SK-N-SH (cell line): ENCODE measurements around the gene SMYD2. TPM values are rescaled to one million over a fixed set of nuclear protein-coding genes. Genes with fewer than 3 reads are reported as not detected.

Experiments
- CTCF ChIA-PET: fragments of 300-600, 350-600 bp; formaldehyde crosslinking; extraction: SDS; loops from one replicate; lab custom pipeline; 2021; lab: Yijun Ruan, JAX
- POLR2A ChIA-PET: fragments of 350-600 bp; sonication (Branson Sonifier 250); formaldehyde crosslinking; extraction: SDS; loops from one replicate; lab custom pipeline; 2020; ENCODE audit warnings: antibody characterized with exemption, inconsistent platforms; lab: Yijun Ruan, JAX
- DNase-seq: peaks from one replicate; pipeline ENCODE4 v3.0.0; 2012
- H2AFZ ChIP-seq: fragments of 200-600 bp; sonication (generic); 2 replicates; pipeline ENCODE4 v1.8.1; 2016; ENCODE audit warnings: antibody characterized with exemption, mild to moderate bottlenecking, low read depth
- H3F3A ChIP-seq: fragments of 200-600 bp; sonication (generic); replicated peaks from 2 replicates; pipeline ENCODE3; 2016; ENCODE audit warnings: antibody characterized with exemption, mild to moderate bottlenecking; ENCODE audit not compliant: insufficient read depth
- H3K27ac ChIP-seq, 2 experiments: fragments of 200-500 bp in 1 of 2; fragments of 200-600 bp in 1 of 2; sonication (Bioruptor generic) in 1 of 2; sonication (generic), shearing (Covaris generic) in 1 of 2; 2 replicates each; pipeline versions ENCODE4 v1.5.1 to v1.6.1; 2014 to 2016; ENCODE audit warnings: low read depth in 2 of 2, inconsistent platforms in 1 of 2, low read length in 1 of 2, mild to moderate bottlenecking in 1 of 2, mixed read lengths in 1 of 2
- H3K27me3 ChIP-seq: fragments of 200-600 bp; sonication (generic), shearing (Covaris generic); 2 replicates; pipeline ENCODE4 v1.6.1; 2016; ENCODE audit warnings: mixed run types; ENCODE audit not compliant: insufficient read depth
- H3K36me3 ChIP-seq, 2 experiments: fragments of 200-500 bp in 1 of 2; fragments of 200-600 bp in 1 of 2; sonication (Bioruptor generic) in 1 of 2; sonication (generic) in 1 of 2; replicated peaks in 1 of 2; 2 replicates each; pipeline versions ENCODE3 to v1.5.1; 2014 to 2016; ENCODE audit warnings: low read length in 1 of 2, mild to moderate bottlenecking in 1 of 2; ENCODE audit not compliant: insufficient read depth in 2 of 2, control insufficient read depth in 1 of 2
- H3K4me1 ChIP-seq, 2 experiments: fragments of 200-500 bp in 1 of 2; fragments of 200-600 bp in 1 of 2; sonication (Bioruptor generic) in 1 of 2; sonication (generic), shearing (Covaris generic) in 1 of 2; 2 replicates each; pipeline versions ENCODE4 v1.5.1 to v1.6.1; 2014 to 2016; ENCODE audit warnings: low read depth in 1 of 2, low read length in 1 of 2, mixed run types in 1 of 2; ENCODE audit not compliant: insufficient read depth in 2 of 2, control insufficient read depth in 1 of 2
- H3K4me2 ChIP-seq: fragments of 200-600 bp; sonication (generic), shearing (Covaris generic); 2 replicates; pipeline ENCODE4 v1.6.1; 2017; ENCODE audit warnings: mixed run types
- H3K4me3 ChIP-seq, 2 experiments: fragments of 200-500 bp in 1 of 2; fragments of 200-600 bp in 1 of 2; sonication (Bioruptor generic) in 1 of 2; sonication (generic), shearing (Covaris generic) in 1 of 2; 2 replicates each; pipeline versions ENCODE4 v1.5.1 to v1.8.1; 2014 to 2016; ENCODE audit warnings: low read depth in 2 of 2, inconsistent platforms in 1 of 2, low read length in 1 of 2, mild to moderate bottlenecking in 1 of 2, mixed read lengths in 1 of 2, moderate library complexity in 1 of 2
- H3K79me2 ChIP-seq: fragments of 200-600 bp; sonication (generic); 2 replicates; pipeline ENCODE4 v1.8.1; 2017; ENCODE audit warnings: mild to moderate bottlenecking; ENCODE audit not compliant: insufficient read depth
- H3K9ac ChIP-seq: fragments of 200-600 bp; sonication (generic); 2 replicates; pipeline ENCODE4 v1.6.1; 2017; ENCODE audit warnings: mixed run types
- H3K9me2 ChIP-seq: fragments of 200-600 bp; sonication (generic); 2 replicates; pipeline ENCODE4 v1.6.1; 2017; ENCODE audit warnings: mixed run types
- H3K9me3 ChIP-seq: fragments of 200-600 bp; sonication (generic); 2 replicates; pipeline ENCODE4 v1.6.1; 2017; ENCODE audit warnings: mixed run types, mild to moderate bottlenecking, moderate library complexity
- H4K20me1 ChIP-seq: fragments of 200-600 bp; sonication (generic); 2 replicates; pipeline ENCODE4 v1.6.1; 2017; ENCODE audit warnings: mild to moderate bottlenecking, mixed run types; ENCODE audit not compliant: insufficient read depth
- CHD2 ChIP-seq: fragments of 150-350 bp; IDR thresholded peaks from 2 replicates; pipeline ENCODE4 v1.6.1; 2018; ENCODE audit warnings: low read length; ENCODE audit not compliant: partially characterized antibody
- EP300 ChIP-seq, 2 experiments: IDR thresholded peaks; 2 replicates each; pipeline versions ENCODE4 v1.4.0 to v1.6.1; 2012; ENCODE audit warnings: borderline replicate concordance in 1 of 2, low read depth in 1 of 2, low read length in 1 of 2
- EZH2phosphoT487 ChIP-seq: fragments of 200-600 bp; sonication (generic); IDR thresholded peaks from 2 replicates; pipeline ENCODE4 v1.6.1; 2017; ENCODE audit warnings: low read depth, mixed run types, mild to moderate bottlenecking, antibody characterized with exemption, moderate library complexity, borderline replicate concordance
- FOXJ3 ChIP-seq: sonication (generic); formaldehyde crosslinking; IDR thresholded peaks from 2 replicates; pipeline ENCODE4 v1.5.1; 2020; ENCODE audit warnings: mild to moderate bottlenecking, missing genetic modification reagents
- GABPA ChIP-seq: IDR thresholded peaks from 2 replicates; pipeline ENCODE4 v1.4.0; 2012; ENCODE audit warnings: low read depth, mild to moderate bottlenecking
- GATA2 ChIP-seq: sonication (generic); formaldehyde crosslinking; IDR thresholded peaks from 2 replicates; pipeline ENCODE4 v1.5.0; 2020; ENCODE audit warnings: mild to moderate bottlenecking, missing genetic modification reagents
- MXI1 ChIP-seq: IDR thresholded peaks from 2 replicates; pipeline ENCODE4 v1.6.1; 2012; ENCODE audit warnings: mild to moderate bottlenecking, low read depth, low read length, improper control_type of control experiment
- NFIC ChIP-seq: IDR thresholded peaks from 2 replicates; pipeline ENCODE4 v1.4.0; 2012; ENCODE audit warnings: borderline replicate concordance
- NRF1 ChIP-seq: IDR thresholded peaks from 2 replicates; pipeline ENCODE4 v1.6.1; 2012; ENCODE audit warnings: low read depth, mild to moderate bottlenecking, low read length
- RCOR1 ChIP-seq: fragments of 150-350 bp; IDR thresholded peaks from 2 replicates; pipeline ENCODE4 v1.6.1; 2017; ENCODE audit warnings: antibody characterized with exemption, low read length
- RFX5 ChIP-seq: IDR thresholded peaks from 2 replicates; pipeline ENCODE4 v1.6.1; 2012; ENCODE audit warnings: mild to moderate bottlenecking, improper control_type of control experiment, low read length
- SIN3A ChIP-seq: IDR thresholded peaks from 2 replicates; pipeline ENCODE4 v1.6.1; 2012; ENCODE audit warnings: low read depth, mild to moderate bottlenecking, low read length, moderate library complexity, borderline replicate concordance
- TAF1 ChIP-seq: IDR thresholded peaks from 2 replicates; pipeline ENCODE4 v1.6.1; 2012; ENCODE audit warnings: low read depth, mild to moderate bottlenecking, low read length, moderate library complexity, borderline replicate concordance
- TCF12 ChIP-seq: IDR thresholded peaks from 2 replicates; pipeline ENCODE4 v1.4.0; 2012
- WGBS: methylation state at CpG from one replicate; pipeline ENCODE4 v1.1.6; 2017; ENCODE audit warnings: low lambda C conversion rate; 5-methylcytosine and 5-hydroxymethylcytosine counted together
- polyA plus RNA-seq, 3 experiments: library from polyadenylated mRNA; depleted of rRNA; stranded (reverse); fragments of >200 nt; gene quantifications; 2 replicates each; pipeline ENCODE4 v1.2.3, GENCODE V29; 2012
- TF ChIP-seq, protein P1 (sequence below): IDR thresholded peaks from 2 replicates; pipeline ENCODE4 v1.4.0; 2012; ENCODE audit warnings: low read depth
- TF ChIP-seq, protein P2 (sequence below): IDR thresholded peaks from 2 replicates; pipeline ENCODE4 v1.6.1; 2012; ENCODE audit warnings: mild to moderate bottlenecking, low read depth, low read length, moderate library complexity

SMYD2 gene
- polyA plus RNA-seq, 1 of the 3 experiments (the other 2 are of a cell fraction): 23.1 TPM

DNA sequence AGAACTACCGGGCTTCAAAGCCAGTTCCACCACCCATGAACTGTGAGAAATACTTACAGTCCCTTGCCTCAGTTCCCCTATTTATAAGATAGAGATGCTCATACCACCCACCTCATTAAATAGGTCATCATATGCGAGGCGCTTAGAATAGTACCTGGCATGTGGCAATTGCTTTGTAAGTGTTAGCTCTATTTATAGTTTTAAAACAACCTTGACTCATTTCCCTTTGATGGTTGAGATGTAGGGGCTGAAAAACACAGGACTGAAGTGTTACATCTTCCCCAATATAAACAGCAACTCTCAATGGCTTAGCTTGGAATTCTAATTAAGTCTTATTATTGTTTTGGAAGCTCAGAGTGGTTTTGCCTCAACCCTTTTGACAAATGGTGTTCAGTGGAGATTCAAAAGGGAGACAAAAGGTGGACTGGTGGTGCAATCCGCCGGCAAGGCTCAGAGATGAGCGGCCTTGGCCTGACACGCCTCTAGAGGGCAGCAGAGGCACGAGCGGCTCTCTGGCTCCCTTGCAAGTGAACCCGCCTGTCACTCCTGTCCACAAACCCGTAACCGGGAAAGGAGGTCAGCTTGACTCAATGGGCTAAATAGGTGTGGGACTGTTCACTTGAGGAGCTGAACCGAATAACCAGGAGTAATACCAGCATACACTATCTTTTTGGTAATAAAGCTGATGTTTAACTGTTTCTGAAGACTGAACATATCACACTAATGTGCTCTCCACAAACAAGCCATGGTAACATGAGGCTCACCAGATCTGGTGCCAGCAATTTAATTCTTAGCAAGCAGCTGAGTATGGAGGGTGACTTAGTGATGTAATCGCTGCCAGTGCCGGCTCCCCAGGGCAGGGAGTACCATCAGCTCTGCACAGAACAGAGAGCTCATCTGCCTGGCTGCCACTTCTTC is 19.5 kb upstream of the SMYD2 start (continued):
- TF ChIP-seq, protein P1, sequence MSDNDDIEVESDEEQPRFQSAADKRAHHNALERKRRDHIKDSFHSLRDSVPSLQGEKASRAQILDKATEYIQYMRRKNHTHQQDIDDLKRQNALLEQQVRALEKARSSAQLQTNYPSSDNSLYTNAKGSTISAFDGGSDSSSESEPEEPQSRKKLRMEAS: 0 out of 2 replicates have a peak, but pooled peaks have one; percentile 21
- TF ChIP-seq, protein P2, sequence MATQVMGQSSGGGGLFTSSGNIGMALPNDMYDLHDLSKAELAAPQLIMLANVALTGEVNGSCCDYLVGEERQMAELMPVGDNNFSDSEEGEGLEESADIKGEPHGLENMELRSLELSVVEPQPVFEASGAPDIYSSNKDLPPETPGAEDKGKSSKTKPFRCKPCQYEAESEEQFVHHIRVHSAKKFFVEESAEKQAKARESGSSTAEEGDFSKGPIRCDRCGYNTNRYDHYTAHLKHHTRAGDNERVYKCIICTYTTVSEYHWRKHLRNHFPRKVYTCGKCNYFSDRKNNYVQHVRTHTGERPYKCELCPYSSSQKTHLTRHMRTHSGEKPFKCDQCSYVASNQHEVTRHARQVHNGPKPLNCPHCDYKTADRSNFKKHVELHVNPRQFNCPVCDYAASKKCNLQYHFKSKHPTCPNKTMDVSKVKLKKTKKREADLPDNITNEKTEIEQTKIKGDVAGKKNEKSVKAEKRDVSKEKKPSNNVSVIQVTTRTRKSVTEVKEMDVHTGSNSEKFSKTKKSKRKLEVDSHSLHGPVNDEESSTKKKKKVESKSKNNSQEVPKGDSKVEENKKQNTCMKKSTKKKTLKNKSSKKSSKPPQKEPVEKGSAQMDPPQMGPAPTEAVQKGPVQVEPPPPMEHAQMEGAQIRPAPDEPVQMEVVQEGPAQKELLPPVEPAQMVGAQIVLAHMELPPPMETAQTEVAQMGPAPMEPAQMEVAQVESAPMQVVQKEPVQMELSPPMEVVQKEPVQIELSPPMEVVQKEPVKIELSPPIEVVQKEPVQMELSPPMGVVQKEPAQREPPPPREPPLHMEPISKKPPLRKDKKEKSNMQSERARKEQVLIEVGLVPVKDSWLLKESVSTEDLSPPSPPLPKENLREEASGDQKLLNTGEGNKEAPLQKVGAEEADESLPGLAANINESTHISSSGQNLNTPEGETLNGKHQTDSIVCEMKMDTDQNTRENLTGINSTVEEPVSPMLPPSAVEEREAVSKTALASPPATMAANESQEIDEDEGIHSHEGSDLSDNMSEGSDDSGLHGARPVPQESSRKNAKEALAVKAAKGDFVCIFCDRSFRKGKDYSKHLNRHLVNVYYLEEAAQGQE: no peak

DNA sequence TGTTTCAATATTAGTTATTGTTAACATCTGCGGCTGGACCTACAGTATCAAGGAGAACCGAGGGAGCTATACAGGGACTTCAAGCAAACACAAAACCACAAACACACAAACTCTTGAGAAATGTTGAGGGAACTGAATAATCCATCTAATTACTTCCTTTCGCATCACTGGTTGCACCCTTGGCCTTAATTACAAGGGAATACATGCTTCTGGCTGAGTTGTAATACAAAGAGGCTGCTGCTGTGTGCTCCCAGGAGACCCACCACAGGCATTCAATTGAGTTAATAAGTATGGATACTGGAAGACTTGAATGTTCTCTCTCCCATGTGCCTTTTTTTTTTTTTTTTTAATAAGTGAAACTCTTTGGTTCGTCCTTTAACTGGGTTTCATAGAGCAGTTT is 16.8 kb upstream of the SMYD2 start:
- no peak overlapping the region for H3K9ac ChIP-seq
- peaks cover 8 to 10% of the 10 kb centered on the region in 2 experiments; a peak in 3 of 4 replicates for H3K4me1 ChIP-seq
- no peak for TF ChIP-seq GABPA
- TF ChIP-seq TAF1: no peak
- TF ChIP-seq RFX5: no peak
- H2AFZ ChIP-seq: no peak overlapping the region
- no peaks in the 10 kb centered on the region for H3K27me3 ChIP-seq
- H3K4me3 ChIP-seq: no peak overlapping the region
- H4K20me1 ChIP-seq: no peaks in the 10 kb centered on the region
- H3K79me2 ChIP-seq: no peaks in the 10 kb centered on the region
- no peak overlapping the region for H3K4me2 ChIP-seq
- DNase-seq: no peak
- no peak overlapping the region for H3K27ac ChIP-seq
- no peaks in the 10 kb centered on the region for H3K9me3 ChIP-seq
- H3F3A ChIP-seq: peaks cover 4% of the 10 kb centered on the region
- no peaks in the 10 kb centered on the region for H3K9me2 ChIP-seq
- no peaks in the 10 kb centered on the region for H3K36me3 ChIP-seq
- CTCF ChIA-PET: interaction anchor here (0.6 to 13.3 kb wide), 2 partner anchors 55 to 66 kb away, joined by 3 to 393 read pairs; no protein-coding TSS in a partner anchor
- 78% methylated on average over 4 of the region's 4 CpGs for WGBS
- POLR2A ChIA-PET: no interaction called here

DNA sequence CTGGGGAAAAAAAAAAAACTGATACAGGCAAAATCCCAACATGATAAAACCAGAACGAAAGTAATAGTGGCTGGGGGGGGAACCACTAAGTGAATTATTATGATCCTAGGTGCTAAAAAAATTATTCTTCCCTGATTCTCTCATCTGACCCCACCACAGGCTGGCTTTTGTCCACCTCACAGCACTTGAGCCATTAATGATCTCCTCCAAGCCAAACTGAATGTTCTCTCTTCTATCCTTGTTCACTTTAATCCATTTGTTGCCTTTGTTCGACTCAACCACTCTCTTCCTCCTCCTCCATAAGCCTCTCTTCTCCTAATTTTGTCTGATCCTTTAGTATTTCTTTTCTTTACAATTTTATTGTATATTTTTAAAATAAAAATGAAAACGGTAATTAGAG is 16.0 kb upstream of the SMYD2 start:
- H4K20me1 ChIP-seq: no peaks in the 10 kb centered on the region
- WGBS: 56% methylated on average over 3 of the region's 3 CpGs
- POLR2A ChIA-PET: no interaction called here
- H3K9me3 ChIP-seq: no peaks in the 10 kb centered on the region
- H3K79me2 ChIP-seq: no peaks in the 10 kb centered on the region
- no peaks in the 10 kb centered on the region for H3K9me2 ChIP-seq
- TF ChIP-seq MXI1: no peak
- TF ChIP-seq NRF1: no peak
- TF ChIP-seq RCOR1: no peak
- TF ChIP-seq EZH2phosphoT487: no peak
- no peak for TF ChIP-seq TCF12
- TF ChIP-seq EP300 (IDR thresholded peaks at IDR 0.05; ENCODE audit: borderline replicate concordance in 1 of 2, low read depth in 1 of 2, low read length in 1 of 2): no peak
- TF ChIP-seq NFIC: no peak
- no peak for TF ChIP-seq GATA2 (CRISPR knock-in tag)
- no peak for TF ChIP-seq FOXJ3
- no peak for TF ChIP-seq SIN3A
- TF ChIP-seq CHD2: no peak
- CTCF ChIA-PET: interaction anchor here (0.6 to 13.3 kb wide), 2 partner anchors 54 to 65 kb away, joined by 3 to 393 read pairs; no protein-coding TSS in a partner anchor
- no peaks in the 10 kb centered on the region for H3K27me3 ChIP-seq
- H3K36me3 ChIP-seq: no peaks in the 10 kb centered on the region
- DNase-seq: no peak
- H3K4me1 ChIP-seq: peaks cover 2 to 8% of the 10 kb centered on the region in 2 experiments; a peak in 3 of 4 replicates
- H2AFZ ChIP-seq: no peak overlapping the region
- no peaks in the 10 kb centered on the region for H3F3A ChIP-seq
- no peak overlapping the region for H3K4me3 ChIP-seq
- no peak overlapping the region for H3K27ac ChIP-seq
- H3K4me2 ChIP-seq: no peak overlapping the region
- H3K9ac ChIP-seq: no peak overlapping the region
